ENCODE measurements around the gene OR52W1.

The OR52W1 gene, protein sequence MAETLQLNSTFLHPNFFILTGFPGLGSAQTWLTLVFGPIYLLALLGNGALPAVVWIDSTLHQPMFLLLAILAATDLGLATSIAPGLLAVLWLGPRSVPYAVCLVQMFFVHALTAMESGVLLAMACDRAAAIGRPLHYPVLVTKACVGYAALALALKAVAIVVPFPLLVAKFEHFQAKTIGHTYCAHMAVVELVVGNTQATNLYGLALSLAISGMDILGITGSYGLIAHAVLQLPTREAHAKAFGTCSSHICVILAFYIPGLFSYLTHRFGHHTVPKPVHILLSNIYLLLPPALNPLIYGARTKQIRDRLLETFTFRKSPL

DNA sequence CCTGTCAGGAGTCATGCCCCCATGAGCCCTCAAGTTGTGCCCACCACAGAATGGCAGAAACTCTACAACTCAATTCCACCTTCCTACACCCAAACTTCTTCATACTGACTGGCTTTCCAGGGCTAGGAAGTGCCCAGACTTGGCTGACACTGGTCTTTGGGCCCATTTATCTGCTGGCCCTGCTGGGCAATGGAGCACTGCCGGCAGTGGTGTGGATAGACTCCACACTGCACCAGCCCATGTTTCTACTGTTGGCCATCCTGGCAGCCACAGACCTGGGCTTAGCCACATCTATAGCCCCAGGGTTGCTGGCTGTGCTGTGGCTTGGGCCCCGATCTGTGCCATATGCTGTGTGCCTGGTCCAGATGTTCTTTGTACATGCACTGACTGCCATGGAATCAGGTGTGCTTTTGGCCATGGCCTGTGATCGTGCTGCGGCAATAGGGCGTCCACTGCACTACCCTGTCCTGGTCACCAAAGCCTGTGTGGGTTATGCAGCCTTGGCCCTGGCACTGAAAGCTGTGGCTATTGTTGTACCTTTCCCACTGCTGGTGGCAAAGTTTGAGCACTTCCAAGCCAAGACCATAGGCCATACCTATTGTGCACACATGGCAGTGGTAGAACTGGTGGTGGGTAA lies at the start of gene OR52W1:
TSS of gene OR52W1 (plus strand) at position 51 of the 637 bp plus-strand sequence. CDS start at position 51, 0 bp downstream.
- no peak for FAIRE-seq

DNA sequence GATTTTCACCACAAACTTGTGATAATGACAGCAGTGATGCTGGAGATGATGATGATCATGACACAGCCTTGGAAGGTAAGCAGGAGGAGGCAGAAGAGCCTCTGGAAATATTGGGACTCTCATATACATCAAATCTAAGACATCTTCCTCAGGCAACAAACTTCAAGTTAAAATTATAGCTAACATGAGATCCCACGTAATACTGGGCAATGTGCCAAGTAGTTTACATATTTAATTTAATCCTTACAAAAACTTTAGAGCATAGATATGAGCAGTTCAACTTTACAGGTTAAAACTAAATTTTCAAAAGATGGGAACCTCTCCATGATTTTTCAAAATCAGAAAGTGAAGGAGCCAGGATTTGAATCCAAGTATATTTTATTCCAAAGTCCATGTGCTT lies 47.9 kb upstream of the OR52W1 start:
- FAIRE-seq: no peak

DNA sequence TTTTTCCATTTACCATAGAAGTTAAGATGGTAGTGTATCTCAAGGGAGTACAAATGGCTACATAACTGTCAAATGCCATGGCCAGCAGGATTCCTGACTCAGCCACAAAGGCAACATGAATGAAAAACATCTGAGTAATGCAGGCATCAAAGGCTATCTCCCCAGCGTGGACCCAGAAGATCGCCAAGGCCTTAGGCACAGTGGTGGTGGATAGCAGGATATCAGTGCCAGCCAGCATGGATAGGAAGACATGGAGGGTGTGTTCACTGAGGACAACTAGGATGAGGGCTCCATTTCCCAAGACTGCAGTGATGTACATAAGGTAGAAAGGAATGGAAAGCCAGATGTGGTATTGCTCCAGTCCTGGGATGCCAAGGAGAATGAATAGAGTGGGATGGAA lies 46.9 kb upstream of the OR52W1 start:
- no peak for FAIRE-seq

DNA sequence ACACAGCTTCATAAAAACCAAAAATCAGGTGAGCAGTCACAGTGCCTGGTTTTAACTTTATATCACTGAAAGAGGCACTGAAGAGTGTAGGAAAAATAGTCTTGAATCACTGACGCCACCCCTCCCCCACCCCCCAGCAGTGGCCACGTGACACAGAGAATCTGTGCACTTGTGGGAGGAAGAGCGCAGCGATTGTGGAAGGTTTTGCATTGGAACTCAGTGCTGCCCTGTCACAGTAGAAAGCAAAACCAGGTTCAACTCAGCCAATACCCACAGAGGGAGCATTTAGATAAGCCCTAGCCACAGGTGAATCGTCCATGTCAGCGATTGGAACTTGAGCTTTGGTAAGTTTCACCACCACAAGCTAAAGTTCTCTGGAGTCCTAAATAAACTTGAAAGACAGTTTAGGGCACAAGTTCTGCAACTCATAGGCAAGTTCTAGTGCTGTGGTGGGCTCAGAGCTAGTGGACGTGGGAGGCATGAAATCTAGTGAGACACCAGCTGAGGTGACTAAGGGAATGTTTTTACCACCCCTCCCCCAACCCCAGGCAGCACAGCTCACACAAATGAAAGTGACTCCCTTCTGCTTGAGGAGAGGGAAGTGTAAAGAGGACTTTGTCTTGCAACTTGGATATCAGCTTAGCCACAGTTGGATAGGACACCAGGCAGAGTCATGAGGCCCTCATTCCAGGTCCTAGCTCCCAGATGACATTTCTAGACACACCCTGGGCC lies 42.2 kb upstream of the OR52W1 start:
- no peak for FAIRE-seq

DNA sequence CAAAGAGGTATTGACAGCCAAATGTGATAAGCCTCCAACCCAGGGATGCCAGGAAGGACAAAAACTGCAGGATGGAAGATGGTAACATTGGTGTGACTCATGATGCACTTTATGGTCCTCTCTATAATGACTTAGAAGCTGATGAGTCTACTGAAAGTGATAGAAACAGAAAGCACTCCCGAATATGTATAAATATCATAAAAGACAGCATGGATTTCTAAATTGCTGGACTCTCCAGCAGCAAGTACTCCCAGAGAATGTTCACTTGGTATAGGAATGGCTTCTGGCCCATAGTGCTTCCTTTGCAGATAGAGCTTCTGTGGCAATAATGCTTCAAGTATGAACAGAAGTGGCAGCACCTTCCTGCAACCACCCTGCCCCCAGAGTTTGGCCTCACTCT lies 28.8 kb upstream of the OR52W1 start, which contains the start of gene OR52B2:
TSS of gene OR52B2 (minus strand) at position 101 of the 400 bp plus-strand sequence. CDS start at position 101, 0 bp downstream.
- no peak for FAIRE-seq

DNA sequence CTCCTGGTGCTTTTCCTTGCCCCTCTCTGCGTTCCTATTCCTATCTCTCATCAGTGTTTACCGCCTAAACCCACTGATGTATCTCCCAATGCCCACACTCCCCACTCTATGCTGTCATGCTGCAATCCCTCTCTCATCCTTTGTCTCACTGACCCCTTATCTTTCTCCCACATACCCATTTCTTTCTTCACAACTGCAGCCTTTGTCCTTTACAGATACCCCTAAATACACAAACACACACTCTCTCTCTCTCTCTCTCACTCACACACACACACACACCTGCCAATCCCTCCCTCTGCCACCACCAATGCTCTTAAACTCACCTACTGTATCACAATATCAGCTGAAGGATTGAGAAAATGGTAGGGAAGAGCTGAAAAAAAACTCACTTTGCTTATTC lies 23.6 kb upstream of the OR52W1 start:
- FAIRE-seq: no peak

DNA sequence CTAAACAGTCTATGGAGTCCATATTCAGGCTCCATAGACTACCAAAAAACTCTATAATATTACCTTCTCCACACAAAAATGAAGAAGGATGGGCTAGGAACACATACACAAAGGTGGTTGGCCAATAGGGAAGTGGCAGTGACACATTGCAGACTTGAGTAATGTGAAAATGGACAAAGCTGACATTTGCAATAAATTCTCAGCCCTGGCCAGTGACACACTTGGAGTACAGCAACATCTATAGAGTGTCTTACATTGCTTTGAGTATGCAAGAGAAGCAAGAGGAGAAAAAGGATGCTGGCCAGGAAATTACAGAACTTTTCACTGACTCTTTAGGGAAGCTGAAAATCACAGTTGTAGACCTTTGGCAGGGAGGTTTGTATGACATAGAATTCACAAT lies 7.3 kb upstream of the OR52W1 start:
- FAIRE-seq: no peak

DNA sequence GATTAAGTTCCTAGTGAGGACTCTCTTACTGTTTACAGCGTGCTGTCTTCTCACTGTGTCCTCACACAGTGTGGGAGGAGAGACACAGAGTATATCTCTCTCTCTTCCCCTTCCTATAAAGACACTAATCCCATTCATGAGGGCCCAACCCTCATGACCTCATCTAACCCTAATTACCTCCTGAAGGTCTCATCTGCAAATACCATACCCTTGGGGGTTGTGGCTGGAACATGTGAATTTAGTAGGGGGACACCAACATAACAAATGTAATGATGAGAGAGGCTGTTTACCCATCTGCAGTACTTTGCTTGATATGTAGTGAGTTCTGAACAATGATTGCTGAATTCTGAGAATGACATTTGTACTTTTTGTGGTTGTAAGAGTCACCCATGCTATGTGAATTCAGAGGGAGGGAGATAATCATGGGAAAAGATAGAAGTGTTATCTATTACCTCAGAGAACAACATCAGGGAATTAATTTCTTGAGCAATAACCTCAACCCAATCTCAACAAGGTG lies 4.9 kb upstream of the OR52W1 start:
- FAIRE-seq: no peak

DNA sequence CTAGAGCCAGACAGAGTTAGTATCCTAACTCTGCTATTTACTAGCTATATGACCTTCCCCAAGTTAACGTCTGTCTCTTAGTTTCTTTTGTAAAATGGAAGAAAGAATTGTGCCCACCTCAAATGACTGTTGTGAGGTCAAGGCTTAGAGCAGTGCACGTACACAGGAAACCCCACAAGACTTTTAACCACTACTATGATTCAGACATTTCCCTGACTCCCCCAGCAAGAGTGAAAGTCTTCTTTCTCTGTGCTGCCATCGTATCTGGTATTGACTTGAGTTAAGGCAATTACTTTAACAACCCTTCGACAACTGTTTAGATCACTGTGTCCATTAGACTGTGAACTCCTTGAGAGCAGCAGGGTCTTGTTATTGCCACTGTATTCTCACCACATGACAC lies 2.6 kb upstream of the OR52W1 start:
- no peak for FAIRE-seq

DNA sequence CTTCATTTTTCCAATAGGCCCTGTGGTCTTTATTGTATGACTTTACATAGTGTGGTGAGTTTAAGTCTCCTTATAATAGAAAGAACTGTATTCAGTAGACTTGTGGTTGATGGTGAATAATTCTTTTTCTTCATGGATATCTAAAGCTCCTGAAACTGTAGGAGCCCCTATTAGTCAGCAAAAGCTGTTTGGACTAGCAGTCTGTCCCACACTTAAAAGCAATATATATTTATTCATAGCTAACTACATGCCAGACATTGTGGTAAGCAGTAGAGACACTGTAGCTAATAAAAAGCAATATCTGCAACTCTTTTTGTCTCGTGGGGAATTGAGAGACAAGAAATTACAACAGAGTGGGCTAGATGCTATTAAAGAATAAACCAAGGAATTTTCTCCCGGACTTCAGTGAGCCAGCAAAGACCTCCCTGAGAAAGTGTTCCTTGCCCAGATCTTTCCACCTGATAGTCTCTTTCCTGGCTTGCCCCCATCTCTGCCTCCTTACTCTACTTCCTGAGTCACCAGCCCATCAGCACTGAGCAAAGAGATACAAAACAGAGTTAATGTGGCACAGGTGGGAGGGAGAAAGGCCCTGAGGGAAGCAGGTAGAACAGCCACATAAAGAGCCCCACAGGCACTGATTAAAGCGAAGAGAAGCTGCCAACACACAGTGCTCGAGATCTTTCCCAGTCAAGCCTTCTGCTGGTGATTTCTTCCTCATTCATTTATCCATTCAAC lies 1.4 kb upstream of the OR52W1 start:
- no peak for FAIRE-seq

DNA sequence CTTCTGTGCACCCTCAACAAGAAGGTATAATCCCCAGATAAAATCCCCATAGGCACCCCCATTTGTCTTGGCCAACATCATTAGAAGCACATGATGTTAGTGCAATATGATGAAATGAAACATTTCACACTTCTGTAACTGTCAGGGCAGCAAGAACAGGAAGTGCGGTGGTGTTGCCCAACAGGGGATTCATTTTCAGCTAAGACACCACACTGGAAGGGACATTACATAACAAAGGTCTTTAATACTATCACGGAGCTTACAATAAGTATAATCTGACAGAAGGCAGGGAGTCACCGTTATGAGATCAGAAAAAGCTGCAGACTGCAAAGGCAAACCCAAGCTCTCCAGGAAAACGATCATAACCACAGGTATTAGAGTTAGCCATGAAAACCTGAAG lies 2.0 kb downstream of the OR52W1 start:
- FAIRE-seq: no peak

DNA sequence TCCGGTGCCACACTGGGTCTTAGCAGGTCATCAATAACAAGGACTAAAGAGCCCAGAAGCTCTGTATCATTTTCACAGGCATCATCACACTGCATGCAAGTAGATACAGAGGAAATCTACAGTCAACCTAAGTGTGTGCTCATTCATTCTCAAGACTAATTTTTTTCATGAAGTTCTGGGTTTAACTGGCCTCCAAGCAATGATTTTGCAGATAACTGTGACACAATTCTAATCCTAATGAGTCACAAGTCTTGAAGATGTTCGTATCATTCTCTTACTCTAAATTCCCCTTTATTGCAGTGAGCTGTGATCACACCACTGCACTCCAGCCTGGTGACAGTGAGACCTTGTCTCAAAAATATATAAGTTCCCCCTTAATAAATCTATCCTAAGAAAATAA lies 2.5 kb downstream of the OR52W1 start:
- no peak for FAIRE-seq

DNA sequence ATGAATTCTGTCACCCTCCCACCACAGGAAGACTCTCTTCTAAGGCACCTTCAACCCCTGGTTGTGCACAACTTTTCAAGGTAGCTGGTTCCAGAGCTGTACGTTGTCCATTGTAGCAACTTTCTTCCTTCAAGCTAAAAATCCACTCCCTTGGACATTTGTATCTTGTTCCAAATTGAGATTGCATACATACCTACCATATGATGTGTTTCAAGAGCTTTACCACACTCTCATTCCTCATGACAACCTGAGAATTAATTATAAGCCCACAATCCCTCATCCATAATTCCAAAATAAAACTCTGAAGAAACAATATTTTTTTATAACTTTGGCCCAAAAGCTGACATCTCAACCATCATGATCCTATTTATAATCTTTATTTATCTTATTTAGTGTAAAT lies 3.0 kb downstream of the OR52W1 start:
- FAIRE-seq: no peak

DNA sequence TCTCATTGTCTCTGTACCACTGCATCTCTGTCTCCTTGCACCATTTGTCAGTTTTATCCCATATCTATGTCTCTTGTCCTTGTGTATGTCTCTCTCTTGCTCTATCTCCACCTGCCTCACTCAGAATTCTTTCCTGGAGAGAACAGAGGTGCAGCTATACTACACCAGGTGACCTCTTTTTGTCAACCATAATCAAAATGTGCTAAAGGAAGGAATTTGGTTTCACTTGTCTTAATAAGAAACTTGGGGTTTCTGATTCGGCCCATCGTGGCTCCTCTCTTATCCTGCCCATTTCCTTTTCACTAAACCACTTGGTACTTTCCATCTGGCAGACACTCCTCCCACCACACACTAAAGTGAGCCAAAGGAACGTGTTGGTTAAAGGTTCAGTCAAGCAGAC lies 4.3 kb downstream of the OR52W1 start:
- no peak for FAIRE-seq

DNA sequence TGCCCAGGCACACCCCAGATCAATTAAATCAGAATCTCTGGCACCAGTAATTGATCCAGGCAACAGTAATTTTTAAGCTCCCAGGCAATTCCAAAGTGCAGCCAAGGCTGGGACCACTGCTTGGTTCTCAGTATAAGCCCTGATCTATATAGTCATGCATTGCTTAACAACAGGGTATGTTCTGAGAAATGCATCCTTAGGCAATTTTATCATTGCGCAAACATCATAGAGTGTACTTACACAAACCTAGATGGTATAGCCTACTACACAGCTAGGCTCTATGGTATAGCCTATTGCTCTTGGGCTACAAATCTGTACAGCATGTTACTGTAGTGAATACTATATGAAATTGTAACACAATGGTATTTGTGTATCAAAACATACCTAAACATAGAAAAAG lies 5.7 kb downstream of the OR52W1 start:
- no peak for FAIRE-seq

DNA sequence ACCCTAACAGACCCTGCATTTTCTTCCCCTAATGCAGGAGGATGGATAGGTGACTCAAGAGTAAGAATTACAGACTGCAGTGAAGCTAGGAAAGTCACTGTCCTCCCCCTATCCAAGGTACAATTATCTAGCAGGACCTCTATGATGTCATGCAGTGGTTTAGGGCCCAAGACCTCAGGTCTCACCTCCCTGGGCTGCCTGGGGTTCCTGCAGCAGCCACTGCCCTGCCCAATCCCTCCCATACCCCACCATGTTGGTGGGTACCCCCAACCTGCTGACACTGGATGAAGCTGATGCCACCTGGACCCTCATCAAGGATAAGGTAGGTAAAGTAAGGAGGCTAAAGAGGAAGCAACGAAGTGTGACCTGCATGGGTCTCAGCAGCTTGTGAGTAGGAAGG lies 6.3 kb downstream of the OR52W1 start, which contains the start of gene C11orf42:
TSS of gene C11orf42 (plus strand) at position 192 of the 400 bp plus-strand sequence. CDS start at position 251, 59 bp downstream.
- FAIRE-seq: no peak

DNA sequence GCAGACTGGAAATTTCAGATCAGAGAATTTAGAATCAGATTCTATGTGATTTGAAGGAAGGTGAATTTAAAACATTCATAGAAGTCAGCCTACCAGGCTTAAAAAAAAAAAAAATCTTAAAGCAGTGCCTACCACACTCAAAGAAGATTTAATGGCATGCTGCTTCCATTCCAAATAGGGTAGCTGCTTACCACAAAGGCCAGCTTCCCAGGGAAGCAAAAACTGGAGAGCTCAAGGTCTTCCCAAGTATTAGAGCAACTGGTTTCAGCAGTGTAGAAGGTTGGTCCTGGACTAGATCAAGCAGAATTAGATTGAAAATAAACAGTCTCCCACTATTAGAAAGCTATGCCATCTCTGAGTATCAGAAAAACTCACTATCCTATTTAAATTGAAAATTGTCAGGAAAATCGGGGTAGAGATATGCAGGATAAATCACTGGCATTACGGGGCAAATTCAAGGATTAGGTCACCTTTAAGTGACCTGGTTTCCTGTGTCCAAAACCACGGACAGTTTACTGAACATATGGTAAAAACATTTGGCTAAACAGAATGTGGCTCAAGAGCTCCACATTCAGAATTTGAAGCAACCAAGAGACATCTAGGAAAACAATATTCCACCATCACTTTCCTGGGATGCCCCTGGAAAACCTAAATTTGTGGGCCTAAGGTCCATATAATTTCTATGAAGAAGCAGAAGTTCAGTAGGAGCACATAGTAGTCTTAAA lies 7.6 kb downstream of the OR52W1 start:
- no peak for FAIRE-seq

DNA sequence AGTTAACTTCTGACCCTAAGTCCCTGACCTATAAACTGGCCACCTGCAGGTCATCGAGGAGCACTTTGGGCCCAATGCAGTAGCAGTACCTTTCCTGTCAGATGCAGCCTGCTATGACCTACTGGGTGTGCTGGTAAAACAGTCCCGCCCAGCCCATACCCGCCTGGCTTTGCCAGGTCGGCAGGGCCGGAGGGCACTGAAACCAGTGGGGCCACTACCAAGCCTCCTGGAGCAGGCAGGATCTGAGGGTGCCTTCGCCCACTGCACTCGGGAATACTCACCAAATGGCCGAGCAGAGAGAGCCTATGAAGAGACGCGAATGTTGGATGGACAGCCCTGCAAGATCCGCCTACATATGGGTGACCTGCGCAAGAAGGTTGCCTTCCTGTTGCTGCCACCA lies 10.8 kb downstream of the OR52W1 start:
- FAIRE-seq: no peak

DNA sequence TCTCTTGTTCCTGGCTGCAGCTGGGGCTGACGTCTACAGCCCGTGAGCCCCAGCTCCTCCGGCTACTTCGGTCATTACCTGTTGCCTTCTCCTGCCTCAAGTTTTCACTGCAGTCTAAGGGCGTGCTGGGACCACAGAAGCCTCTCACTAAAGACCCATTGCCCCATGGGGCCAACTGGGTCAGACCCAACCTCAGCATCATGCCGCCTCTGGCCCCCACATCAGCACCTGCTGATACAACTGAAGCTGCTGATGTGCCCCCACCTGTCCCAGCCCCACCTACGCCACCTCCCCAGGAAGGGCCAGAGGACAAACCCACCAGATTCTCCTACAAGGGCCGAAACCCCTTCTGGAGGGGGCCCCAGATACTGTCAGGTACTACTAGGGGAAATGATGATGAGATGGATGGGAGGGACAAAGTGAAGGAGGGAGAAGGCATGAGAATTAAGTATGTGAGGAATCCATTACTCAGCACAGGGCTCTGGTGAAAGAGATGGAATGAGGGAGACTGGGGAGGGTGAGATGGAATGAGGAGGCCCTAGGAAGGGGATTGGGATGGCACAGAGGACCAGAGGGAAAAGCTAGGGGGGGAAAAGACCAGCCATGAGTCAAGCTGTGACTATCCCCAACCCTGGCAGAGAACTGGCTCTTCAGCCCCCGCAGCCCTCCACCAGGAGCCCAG lies 11.4 kb downstream of the OR52W1 start:
- FAIRE-seq: no peak

DNA sequence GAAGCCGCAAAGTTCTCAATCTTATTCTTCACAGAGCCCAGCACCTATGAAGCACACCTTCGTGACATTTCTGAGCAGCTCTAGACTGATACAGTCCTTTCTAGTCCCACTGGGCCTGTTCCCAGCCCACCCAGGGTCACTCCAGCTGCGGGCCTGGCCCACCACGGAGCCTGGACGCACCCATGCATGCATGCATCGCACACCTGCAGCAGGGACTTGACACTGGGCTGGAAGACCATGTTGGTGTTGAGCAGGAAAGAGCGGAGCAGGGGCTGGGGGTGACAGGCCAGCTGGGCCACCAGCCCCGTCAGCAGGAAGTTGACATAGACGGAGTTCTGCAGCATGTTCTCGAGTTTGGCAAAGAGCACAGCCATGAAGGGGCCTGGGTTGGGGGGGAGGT lies 15.5 kb downstream of the OR52W1 start:
- FAIRE-seq: no peak

DNA sequence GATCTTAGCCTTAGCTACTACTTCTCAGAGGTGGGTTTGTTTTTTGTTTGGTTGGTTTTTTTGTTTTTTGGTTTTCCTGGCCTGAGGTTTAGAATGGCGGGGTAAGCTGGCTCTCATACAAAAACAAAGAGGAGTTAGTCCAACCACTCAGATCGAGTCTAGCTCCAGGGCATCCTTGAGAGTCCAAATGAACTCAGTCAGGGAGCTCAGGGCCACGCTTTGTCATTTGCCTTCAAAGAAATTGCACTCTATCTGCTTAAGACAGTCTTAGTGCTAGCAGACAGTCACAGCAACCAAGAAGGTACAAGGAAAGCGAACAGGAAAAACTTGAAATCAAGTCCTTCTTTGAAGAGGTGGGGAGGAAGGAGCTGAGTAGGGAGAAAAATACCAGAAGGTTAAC lies 17.5 kb downstream of the OR52W1 start:
- no peak for FAIRE-seq

DNA sequence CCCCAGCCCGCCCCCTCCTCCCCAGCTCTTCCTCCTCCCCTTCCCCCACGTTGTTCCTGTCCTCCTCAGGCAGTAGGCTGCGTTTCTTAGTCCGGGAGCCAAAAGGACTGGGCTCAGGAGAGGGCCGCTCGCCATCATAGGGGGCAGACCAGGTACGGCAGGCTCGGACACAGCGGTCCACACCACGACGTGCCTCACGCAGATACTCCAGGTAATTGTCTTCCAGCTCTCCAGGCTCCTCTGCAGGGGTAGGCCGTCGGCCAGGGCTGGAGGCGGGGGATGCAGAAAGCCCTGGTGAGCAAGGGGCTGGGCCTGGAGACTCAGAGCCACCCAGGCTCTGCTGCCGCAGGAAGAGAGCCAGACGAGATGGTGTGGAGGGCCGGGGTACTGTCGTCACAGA lies 18.7 kb downstream of the OR52W1 start:
- no peak for FAIRE-seq

Measured in G401.6 (cell line).